Heart left ventricle (tissue), 13 donors: ENCODE data around the gene ZDHHC11.

Experiments used
- POLR2A ChIP-seq, 2 donors: fragments of 450-650 bp; IDR thresholded peaks; one replicate each; pipeline ENCODE4 v1.6.1; 2017; ENCODE audit warnings: antibody characterized with exemption in 2 of 2, mild to moderate bottlenecking in 2 of 2, moderate library complexity in 2 of 2
- TF ChIP-seq, protein P1 (sequence below), 12 donors: fragments of 200-600 bp; sonication (generic) in 4 of 12; IDR thresholded peaks; one replicate each; pipeline versions ENCODE4 v1.5.0 to v1.8.0; 2018 to 2022; ENCODE audit warnings: antibody characterized with exemption in 12 of 12, mild to moderate bottlenecking in 5 of 12
- donor health status: ischemic (EF 13 %, LVEDD 7.1; RV severe dilation, severe dysfunction).
- donor health status: DM: no; HTN: yes; CAD: no.
- donor health status: DM: no; HTN: no; CAD: no.
- donor health status: ischemic (EF 25% LVEDD 6.9; RV normal size, moderate dysfunction).
- donor health status: ischemic (EF 25% LVEDD 5.7; RV mildly dilated, moderate dysfunction).
- donor health status: ischemic (EF 35%, LVEDD 5.7; RV mildly dilated, moderate dysfunction).
- donor health status: nonischemic (EF 11% LVEDD 7.7; RV severe dilation, severe dysfunction).
- donor health status: DM: yes; HTN: yes; CAD: no.
- donor health status: PGD.
- donor health status: ischemic (EF 29% LVEDD 5.4; RV normal size, mild dysfunction).
- donor health status: nonischemic (EF 23%, LVEDD 6.1; RV moderate dilation, normal function).

DNA sequence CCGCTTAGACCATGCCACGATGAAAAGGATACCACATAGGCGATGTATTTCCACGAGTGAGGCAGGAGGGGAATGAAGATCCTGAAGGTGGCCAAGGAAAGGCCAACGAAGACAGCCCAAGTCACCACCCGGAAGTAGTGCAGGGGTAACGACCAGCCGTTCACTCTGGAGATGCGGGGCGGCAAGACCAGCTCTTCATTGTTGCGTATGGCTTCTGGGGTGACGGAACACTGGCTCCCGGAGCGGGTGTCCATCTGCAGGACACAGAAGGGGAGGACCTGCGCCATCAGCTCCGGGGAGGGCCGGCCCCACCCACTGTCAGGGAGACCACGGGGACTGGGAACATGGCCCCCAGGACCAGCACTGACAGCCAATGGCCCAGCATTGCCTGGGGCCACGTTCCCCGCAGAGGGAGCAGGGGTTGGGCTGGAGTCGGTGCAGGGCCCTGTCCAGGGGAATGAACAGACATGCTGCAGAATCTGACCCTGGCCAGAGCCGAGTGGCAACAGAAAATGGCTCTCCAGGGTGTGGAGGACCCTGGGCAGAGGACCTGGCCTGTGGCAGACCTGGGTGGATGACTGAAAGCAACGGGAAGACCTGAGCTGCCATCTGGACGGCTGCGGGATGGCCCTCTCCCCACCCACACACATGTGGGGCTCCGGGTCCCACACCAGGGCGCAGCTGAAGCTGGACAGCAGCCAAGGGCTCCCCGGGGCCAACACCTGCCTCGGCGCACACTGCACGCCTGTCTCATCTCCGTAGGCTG, 83.9 kb downstream of the ZDHHC11 start:
- TF ChIP-seq, protein P1, sequence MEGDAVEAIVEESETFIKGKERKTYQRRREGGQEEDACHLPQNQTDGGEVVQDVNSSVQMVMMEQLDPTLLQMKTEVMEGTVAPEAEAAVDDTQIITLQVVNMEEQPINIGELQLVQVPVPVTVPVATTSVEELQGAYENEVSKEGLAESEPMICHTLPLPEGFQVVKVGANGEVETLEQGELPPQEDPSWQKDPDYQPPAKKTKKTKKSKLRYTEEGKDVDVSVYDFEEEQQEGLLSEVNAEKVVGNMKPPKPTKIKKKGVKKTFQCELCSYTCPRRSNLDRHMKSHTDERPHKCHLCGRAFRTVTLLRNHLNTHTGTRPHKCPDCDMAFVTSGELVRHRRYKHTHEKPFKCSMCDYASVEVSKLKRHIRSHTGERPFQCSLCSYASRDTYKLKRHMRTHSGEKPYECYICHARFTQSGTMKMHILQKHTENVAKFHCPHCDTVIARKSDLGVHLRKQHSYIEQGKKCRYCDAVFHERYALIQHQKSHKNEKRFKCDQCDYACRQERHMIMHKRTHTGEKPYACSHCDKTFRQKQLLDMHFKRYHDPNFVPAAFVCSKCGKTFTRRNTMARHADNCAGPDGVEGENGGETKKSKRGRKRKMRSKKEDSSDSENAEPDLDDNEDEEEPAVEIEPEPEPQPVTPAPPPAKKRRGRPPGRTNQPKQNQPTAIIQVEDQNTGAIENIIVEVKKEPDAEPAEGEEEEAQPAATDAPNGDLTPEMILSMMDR (IDR thresholded peaks at IDR 0.05), result no peak
- no peak for TF ChIP-seq POLR2A (IDR thresholded peaks at IDR 0.05)
